Measurements from ENCODE around the gene GSDME. TPM values are rescaled to one million over a fixed set of nuclear protein-coding genes. Genes with fewer than 3 reads are reported as not detected.

GSDME gene
- total RNA-seq, 1 donor from 2014 or later = 17.7 TPM

GRCh38 chr7:24769014-24769830 lies 12.0 kb upstream of the GSDME start:
- no peak for DNase-seq

- DNase-seq = peak; percentile 37
These were observed 10.8 kb upstream of the GSDME start for GRCh38 chr7:24767878-24768569.

GRCh38 chr7:24764972-24765744 lies 7.9 kb upstream of the GSDME start:
- DNase-seq = no peak

GRCh38 chr7:24764011-24764410 lies 6.7 kb upstream of the GSDME start:
- no peak for DNase-seq

- DNase-seq = no peak
These were observed 6.1 kb upstream of the GSDME start for GRCh38 chr7:24763303-24763901.

GRCh38 chr7:24762771-24763170 lies 5.5 kb upstream of the GSDME start:
- DNase-seq = no peak

- DNase-seq = no peak
These were observed 3.7 kb upstream of the GSDME start for GRCh38 chr7:24760968-24761367.

- DNase-seq = peak; percentile 61
These were observed 515 bp downstream of the GSDME start for GRCh38 chr7:24756545-24757352.

- DNase-seq = peak; percentile 90
These were observed 1.5 kb downstream of the GSDME start for GRCh38 chr7:24755541-24756407.

GRCh38 chr7:24754906-24755506 lies 2.3 kb downstream of the GSDME start:
- DNase-seq = peak; percentile 4

GRCh38 chr7:24752073-24752800 lies 5.0 kb downstream of the GSDME start:
- DNase-seq = no peak

GRCh38 chr7:24751484-24751883 lies 5.8 kb downstream of the GSDME start:
- DNase-seq = no peak

GRCh38 chr7:24750441-24751055 lies 6.7 kb downstream of the GSDME start:
- DNase-seq = no peak

GRCh38 chr7:24748521-24748920 lies 8.7 kb downstream of the GSDME start:
- no peak for DNase-seq

- no peak for DNase-seq
These were observed 11.9 kb downstream of the GSDME start for GRCh38 chr7:24745355-24745754.

- no peak for DNase-seq
These were observed 13.8 kb downstream of the GSDME start for GRCh38 chr7:24743471-24743870.

GRCh38 chr7:24742506-24743162 lies 14.6 kb downstream of the GSDME start:
- DNase-seq = no peak

GRCh38 chr7:24741679-24742505 lies 15.4 kb downstream of the GSDME start:
- no peak for DNase-seq
